Sciatic nerve (tissue), 2 donors: Measurements from ENCODE around the gene CENPVL3. TPM values are rescaled to one million over a fixed set of nuclear protein-coding genes. Genes with fewer than 3 reads are reported as not detected.
"Not testable (repeated sequence)": the region's sequence is repeated elsewhere in the genome, so short reads cannot be mapped to it uniquely, and the experiment has no call there.

Experiments used
- ATAC-seq: fragments of 200-7000 bp; cut with Tn5 transposase; one replicate; pipeline ENCODE4 v1.9.1; 2020; ENCODE audit warnings: mild to moderate bottlenecking, moderate library complexity
- DNase-seq: peaks from one replicate; pipeline ENCODE4 v3.0.0-alpha.2; 2020; ENCODE audit warnings: low spot score
- intact Hi-C: fragments of 100-400 bp; cut with DNase I; formaldehyde crosslinking; loops from one replicate; pipeline ENCODE4 v1.14.2; 2022
- total RNA-seq: library from RNA; stranded (reverse); fragmentation: NEBNext Ultra II Directional; extraction: Animal tissue kit (Norgen Biotek cat#: 25700); gene quantifications from one replicate; pipeline ENCODE4 v1.2.1, GENCODE V29; 2021
- donor health status: DM: no; HTN: no; CAD: no.
- donor health status: DM: no; HTN: no; CAD: no.

CENPVL3 gene
- total RNA-seq = not detected

DNA sequence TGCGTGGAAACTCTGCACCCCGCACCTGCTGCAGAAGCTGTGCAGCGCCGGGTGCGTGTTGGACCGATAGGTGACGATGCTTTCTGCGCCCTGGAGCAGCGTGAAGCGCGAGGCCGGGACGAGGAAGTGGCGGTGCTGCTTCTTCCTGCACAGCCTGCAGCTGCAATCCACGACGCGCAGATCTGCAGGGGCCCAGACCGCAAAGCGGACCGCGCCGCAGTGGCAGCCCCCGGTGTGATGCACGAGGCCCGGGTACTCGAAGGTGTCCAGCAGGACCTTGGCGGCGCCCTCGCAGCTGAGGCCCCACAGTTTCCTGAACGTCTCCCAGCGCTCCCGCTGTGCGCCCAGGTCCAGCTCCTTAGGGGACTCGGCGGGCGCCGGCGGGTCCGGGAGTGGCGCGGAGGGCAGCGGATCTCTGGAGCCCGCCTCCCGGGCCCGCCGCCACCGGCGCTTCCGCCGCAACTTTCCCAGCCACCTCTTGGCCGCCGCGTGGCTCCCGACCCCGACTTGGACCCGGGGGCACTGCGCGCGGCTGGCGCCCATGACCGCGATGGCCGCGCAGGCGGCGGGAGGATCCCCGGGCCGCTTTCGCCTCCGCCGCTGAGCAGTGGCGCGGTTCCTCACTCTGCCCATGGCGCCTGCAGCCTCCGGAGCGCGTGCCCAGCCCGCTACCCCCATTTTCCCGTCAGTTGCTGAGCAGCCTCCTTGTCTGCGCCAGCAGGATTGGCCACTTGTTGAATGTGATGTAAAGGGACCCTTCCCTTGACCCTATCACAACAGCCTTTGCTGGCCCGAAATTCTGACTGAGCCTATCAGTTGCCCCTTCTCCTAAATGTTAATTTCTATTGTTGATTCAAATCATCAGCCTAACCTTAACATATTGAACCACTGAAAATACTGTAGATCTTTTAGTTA, at the start of gene CENPVL3:
Gene CENPVL3, minus strand, starts transcription at position 672 of the 915 bp plus-strand sequence. Its CDS starts 39 bp downstream, at position 633.
- ATAC-seq, DNase-seq, intact Hi-C loops: not testable (repeated sequence)

DNA sequence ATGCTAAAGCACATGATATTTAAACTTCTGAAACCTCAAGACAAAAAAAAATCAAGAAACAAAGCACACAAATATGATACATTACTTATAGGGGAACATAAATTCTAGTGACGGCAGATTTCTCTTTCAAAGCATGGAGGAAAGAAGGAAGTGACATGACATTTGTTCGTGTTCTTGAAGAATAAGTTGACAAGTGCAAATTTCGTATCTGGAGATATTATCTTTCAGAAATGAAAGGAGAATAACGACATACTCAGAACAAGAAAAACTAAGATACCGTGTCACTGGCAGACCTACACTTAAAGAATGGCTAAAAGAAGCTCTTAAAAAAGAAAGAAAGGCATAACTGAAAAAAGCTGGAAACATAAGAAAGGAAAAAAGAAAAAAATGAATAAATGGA, 47.3 kb upstream of the CENPVL3 start:
- intact Hi-C loops = no loop called here
- ATAC-seq (no peak), DNase-seq (no peak)

DNA sequence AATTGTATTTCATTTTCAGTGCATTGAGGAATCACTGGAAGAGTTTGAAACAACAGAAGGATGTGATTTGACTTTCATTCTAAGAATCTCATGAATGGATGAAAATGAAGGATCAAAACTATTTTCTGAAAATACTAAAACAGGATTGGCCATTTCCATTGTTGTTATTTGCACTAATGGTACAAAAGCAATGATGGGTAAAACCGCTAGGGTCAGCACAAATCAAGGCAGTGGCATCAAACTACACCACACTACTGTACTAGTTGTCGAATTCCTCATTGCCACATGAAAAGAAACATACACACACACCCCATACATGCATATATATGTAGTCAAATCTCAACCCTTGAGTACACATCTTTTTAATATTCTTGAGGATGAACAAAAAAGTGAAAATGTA, 24.7 kb upstream of the CENPVL3 start:
- no peak for ATAC-seq
- intact Hi-C loops = no loop called here
- no peak for DNase-seq

DNA sequence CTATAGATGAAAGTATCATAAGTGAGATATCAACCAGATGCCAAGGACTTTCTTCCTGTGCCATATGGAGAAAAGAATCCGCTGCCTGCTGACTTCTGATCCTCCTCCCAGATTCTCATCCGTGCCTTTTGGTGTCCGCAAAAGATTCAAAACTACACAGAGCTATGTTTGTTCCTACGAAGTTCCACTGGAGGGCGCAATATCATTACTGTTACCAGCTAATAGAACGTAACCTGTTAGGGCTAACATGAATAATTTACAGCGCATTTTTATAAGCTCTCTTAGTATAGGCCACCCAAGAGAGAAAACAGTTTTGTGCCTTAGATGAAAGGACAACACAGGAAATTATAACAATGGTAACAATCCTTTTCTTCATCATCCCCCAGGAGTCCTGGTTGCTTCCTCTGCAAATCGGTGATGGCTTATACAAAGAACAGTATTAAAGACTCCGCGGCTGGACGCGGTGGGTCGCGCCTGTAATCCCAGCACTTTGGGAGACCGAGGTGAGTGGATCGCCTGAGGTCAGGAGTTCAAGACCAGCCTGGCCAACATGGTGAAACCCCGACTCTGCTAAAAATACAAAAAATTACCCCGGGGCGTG, 22.8 kb upstream of the CENPVL3 start:
- intact Hi-C loops = no loop called here
- ATAC-seq = no peak
- DNase-seq = no peak

DNA sequence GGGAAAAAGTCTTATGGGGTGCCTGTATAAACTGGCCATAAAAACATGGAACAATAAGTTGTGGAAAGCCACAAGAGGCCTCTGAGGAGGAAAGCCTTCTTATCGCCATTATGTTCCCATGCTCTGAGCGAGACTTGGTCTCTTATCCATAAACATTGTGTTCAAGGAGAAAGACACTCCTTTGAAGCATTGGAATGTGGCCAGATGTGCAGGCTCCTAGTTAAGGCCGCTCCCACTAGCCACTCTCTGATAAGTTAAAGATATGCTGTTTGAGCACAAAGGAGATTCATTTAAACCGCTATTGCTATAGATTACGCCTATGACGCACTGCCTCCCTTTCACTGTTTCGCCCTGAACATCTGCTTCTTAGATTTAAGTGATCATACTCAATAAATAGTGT, 17.8 kb upstream of the CENPVL3 start:
- intact Hi-C loops, DNase-seq, ATAC-seq: not testable (repeated sequence)

DNA sequence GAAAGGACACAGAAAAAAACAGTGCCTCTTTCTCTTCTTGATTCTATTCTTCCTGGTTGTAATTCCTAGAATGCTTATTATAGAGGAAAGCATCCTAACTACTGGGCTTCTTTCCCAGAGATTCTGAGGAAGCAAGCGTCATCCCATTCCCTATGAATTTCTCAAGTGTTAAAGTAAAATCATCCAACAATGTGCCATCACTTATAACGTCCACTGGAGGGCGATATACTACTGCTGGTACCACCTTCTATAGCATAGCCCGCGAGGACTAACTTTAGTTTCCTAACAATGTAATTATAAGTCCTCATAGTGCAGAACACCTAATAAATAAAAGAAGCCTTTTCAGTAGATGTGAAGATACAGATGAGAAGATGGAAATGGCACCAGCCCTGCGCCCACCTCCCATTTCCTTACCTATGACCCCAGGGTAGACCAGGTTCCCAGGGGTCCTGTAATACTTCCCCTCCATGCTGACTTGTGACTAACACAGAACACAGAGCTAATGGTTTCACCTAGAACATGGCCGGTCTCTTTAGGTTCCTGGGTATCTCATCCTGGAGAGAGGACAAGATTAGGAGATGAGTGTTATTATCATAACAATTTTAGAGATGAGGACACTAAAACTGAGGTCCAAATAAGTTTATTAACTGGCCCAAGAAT, 4.2 kb downstream of the CENPVL3 start:
- DNase-seq (no peak), ATAC-seq (no peak)
- intact Hi-C loops = no loop called here

DNA sequence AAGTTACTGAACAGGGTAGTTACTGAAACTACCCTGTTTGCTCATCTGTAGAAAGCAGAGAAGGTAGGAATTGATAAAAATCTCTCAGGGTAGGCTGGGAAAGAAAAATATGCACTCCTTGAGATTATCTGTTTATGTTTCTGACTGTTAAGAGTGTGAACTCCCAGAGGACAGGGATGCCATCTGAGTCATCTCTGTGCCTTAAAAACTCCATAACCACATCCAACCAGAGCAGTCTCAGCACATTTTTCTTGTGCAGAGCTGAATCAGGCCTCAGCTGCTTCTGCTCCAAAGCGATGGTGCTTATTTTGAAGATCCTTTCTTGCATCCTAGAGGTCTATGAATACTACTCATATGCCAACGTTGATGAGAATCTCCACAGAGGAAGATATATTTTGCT, 9.9 kb downstream of the CENPVL3 start:
- ATAC-seq (no peak), DNase-seq (no peak)
- intact Hi-C loops = no loop called here

DNA sequence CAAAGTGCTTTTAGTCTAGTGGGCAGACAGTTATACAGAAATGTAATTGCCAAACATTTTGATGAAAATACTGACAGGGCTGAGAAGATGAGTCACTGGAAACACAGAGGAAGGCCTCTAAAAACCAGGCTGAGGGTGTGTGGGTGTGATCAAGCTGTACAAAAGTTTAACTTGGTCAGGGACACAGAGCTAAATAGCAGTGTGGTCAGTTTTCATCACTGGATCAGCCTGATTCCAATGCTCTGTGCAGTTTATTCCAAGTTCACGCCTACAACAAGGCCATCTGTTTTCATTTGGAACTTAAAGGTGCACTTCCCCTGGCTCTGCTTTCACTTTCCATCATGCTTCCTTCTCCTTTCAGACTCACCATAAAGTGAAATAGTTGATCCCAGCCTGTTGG, 10.6 kb downstream of the CENPVL3 start:
- intact Hi-C loops = no loop called here
- ATAC-seq (peak; percentile 46), DNase-seq (no peak)

DNA sequence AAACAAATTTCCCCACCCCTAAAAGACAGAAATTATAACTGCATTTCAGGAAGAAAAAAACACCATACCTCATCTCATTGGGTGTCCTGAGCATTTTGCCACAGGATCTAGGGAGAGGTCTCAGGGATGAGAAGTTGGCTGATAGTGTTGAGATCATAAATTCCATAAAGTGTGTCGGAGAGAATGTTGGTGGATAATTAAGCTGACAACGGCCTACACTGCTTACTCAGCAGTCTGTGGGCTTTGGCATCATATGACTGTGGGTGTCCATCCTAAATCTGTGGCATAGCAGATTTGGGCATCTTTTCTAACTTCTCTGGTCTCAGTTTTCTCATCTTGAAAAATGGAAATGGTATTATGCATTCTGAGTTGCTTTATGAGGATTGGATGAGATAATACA, 12.3 kb downstream of the CENPVL3 start:
- intact Hi-C loops = no loop called here
- ATAC-seq = no peak
- no peak for DNase-seq

DNA sequence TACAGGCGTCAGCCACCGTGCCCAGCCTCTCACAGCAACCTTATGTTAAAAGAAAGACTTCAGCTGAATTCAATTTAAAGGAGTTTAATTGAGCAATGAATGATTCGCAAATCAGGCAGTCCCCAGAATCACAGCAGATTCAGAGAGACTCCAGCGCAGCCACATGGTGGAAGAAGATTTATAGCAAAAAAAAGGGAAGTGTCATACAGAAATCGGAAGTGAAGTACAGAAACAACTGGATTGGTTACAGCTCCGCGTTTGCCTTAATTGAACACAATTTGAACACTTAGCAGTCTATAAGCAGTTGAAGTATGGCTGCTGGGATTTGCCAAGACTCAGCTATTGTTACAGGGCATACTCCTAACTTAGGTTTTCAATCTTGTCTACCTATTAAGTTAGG, 19.8 kb downstream of the CENPVL3 start:
- ATAC-seq (no peak), DNase-seq (no peak)
- intact Hi-C loops = no loop called here

DNA sequence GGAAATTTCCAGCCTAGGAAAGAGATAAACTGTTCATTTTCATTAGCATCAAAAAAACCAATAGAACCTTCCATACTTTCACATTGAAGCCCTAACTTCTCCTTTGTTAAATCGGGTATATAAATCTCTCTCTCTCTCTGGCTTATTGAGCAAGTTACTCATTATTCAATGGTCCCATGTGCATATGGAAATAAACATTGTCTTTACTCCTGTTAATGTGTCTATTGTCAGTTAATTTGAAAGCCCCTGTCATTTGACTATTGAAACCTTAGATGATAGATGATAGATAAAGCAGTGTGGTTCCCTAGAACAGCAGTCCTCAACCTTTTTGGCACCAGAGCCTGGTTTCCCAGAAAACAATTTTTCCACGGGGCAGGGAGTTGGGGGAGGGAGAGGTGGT, 46.8 kb downstream of the CENPVL3 start:
- intact Hi-C loops = no loop called here
- ATAC-seq (no peak), DNase-seq (no peak)

DNA sequence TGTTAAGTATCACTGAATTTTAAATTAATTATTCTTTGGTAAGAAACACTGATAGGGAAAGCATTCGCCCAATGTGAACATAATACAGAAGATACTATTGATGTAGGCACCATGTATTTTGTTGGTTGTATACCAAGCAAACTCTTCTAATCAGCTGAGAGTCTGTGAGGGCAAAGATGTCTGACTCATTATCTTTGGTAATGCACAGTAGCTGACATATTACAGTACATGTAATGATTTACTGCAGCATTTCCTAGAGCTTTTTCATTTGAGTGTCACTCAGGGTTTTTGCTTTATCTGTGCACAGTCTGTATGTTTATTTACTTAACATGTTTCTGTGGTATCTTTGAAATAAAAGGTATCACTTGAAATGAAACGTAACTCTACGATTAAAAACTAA, 49.2 kb downstream of the CENPVL3 start:
- intact Hi-C loops = no loop called here
- no peak for ATAC-seq
- no peak for DNase-seq

DNA sequence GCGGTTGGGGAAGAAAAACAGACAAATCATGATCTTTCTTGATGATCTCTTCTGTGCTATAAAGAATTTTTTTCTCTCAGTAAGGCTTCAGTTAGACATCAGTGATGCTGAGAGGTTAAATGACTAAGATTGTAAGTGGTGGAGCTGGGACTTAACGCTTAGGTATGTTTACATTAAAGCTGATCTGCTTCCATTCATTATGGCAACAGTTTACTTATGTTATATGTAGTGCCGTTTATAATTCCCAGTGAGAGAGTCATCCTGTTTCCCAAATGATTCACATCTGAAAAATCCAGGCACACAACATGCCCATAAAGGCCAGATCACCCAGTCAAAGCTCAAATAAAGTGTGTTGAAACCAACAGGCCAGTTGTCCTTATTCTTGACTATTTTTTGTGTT, 50.1 kb downstream of the CENPVL3 start:
- no peak for ATAC-seq
- DNase-seq = no peak
- intact Hi-C loops = no loop called here

Other genes with a start within 250 kb of the CENPVL3 start
- gene NUDT11, start 122.3 kb downstream of the CENPVL3 start, total RNA-seq = 1.9 TPM
- not detected for gene CENPVL2, start 63.9 kb upstream of the CENPVL3 start, total RNA-seq
- not detected for gene CENPVL1, start 91.6 kb upstream of the CENPVL3 start, total RNA-seq
- 12.2 TPM for gene GSPT2, start 124.5 kb upstream of the CENPVL3 start, total RNA-seq